Measurements from ENCODE around the gene CLNK.

CLNK gene

DNA sequence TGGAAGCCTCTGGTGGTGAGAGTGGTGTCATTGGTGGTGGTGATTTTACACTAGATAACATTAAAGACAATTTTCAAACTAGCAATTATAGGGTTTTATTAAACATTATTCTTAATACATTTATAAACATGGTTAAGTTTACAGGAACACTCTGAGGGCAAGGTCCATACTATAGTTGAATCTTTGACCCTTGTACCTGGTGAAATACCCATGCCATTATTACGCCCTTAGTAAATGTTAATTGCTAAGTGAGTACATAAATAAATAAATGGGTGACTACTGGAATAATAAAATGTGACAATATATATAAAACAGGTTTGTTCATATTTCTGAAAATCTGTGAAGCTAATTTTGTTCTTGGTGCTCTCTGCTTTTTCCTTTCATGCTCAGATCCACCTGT, 13.6 kb upstream of the CLNK start:
- no peak for DNase-seq

DNA sequence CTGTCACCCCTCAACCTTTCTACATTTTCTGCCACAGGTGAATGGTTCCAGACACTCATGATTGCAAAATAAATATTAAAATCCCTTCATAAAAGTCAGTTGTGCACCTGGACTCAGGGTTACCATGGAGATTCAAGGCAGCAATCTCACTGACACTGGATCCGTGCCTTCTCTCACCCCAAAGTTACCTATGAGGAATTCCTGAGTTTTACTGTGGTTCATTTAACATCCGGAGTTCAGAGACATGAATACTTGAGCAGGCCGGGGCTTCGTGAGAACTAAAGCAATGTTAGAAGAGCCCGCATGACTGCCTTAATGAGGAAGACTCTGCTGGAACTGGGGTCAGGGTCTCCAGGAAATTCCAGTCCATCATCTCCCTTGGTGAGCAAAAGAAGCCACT, 12.5 kb upstream of the CLNK start:
- DNase-seq = peak; percentile 56

DNA sequence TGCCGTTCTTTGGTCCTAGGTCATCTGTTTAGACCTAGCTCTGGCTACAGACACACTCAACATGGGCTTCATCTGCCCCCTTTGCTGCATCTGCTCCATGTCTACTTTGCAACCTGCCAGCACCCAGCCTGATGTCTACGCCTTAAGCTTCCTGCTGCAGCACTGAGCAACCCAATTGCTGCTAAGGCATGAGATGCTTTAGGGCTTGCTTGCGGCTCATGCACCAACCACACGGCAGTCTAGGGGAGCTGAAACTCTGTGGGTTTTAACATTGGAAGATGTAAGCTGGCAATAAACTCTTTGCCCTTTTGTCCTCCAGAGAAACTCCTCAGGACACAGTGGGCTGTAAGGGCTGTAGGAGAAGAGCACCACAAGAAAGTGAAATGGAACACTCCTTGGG, 11.7 kb upstream of the CLNK start:
- DNase-seq = no peak

DNA sequence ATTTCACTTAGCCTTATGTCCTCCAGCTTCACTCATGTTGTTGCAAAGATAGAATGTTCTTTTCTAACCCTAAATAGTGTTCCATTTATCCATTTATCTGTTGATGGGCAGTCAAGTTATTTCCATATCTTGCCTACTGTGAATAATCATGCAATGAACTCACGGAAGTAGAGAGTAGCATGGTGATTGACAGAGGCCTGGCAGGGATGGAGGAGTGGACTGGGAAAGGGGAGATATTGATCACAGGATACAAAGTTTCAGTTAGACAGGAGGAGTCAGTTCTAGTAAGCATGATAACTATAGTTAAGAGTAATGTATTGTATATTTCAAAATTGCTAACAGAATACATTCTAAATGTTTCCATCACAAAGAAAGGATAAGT, 10.3 kb upstream of the CLNK start:
- DNase-seq = no peak

DNA sequence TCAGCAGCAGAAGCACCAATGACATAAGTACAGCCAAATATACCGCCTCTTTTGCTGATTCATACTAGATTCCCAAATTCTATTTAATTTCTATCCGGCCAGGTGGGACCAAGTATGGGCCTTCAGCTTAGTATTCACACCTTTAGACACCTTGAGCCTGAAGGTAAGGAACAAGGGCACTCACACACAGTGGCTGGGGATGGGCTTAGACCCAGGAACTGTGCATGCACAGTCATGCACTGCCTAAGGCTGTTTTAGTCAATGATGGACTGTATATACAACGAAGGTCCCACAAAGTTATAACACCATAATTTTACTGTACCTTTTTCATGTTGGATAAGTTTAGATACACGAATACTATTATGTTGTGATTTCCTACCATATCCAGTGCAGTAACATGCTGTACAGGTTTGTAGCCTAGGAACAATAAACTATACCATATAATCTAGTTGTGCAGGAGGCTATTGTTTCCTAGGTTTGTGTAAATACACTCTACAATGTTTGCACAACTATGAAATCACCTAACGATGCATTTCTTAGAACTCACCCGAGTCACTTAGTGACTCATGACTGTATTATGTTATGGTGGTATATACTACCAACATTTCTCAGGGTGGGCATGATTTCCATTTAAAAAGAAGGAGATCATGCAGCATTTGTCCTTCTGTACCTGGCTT, 9.7 kb upstream of the CLNK start:
- peak; percentile 1 for DNase-seq

DNA sequence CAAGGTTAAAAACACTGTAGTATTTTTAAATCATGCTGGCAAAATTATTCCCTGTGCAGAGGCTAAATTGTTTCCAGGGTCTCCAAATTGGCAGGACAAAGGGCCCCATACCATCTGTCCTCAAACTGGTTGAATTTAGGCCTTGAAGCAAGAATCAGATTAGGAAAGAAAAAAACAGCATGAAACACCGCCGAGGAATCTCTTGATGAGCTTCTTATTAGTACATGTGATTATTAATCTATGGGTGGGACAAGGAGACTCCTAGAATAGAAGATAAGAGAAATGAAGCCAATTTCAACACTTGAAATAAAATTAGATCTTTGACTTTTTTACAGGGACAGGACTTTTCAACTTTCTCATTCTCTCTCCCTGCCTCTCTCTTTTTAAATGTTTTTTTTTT, 7.1 kb upstream of the CLNK start:
- no peak for DNase-seq

DNA sequence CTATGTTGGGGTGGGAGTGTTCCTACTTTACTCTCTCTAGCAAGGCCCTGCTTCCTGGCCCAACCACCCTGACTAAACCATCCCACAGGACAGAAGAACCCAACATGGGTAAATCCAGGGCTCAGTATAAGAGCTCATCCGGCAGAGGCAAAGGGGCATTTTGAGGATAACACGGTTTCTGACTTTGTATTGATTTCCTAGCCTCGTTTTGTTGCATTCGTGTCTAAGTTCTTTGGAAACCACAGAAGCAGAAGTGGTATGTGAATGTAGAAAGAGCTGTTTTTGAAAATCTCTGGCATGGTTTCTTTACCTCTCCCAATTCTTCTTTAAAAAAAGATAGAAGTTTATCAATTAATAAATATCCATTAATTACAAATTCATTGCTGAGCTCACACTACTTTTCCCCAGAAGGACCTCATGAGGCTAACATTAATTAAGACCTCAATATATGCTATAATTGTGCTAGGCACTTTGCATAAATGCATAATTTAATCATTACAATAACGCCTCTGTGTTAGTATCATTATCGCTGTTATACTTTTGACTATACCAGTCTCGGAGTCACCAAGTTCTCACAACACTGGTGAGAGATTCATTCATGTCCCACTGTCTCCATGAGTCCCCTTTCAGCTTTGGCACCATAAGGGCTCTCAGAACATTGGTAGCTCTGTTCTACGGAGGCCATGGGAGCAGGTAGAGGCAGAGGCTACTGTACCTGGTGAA, 5.8 kb upstream of the CLNK start:
- no peak for DNase-seq

DNA sequence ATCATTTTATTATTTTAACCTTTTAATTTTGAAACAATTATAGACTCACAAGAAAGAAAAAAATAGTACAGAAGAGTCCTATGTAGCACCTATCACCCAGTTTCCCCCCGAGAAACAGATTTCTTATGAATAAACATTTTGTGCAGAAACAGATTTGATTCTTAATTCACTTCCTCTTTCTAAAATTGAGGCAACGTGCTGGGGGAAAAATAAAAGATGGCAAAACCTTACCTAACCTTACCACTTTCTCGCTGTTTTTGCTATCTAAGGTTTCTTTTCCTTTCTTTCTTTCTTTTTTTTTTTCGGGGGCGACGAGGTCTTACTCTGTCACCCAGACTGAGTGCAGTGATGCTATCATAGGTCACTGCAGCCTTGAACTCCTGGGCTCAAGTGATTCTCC, 4.3 kb upstream of the CLNK start:
- no peak for DNase-seq

DNA sequence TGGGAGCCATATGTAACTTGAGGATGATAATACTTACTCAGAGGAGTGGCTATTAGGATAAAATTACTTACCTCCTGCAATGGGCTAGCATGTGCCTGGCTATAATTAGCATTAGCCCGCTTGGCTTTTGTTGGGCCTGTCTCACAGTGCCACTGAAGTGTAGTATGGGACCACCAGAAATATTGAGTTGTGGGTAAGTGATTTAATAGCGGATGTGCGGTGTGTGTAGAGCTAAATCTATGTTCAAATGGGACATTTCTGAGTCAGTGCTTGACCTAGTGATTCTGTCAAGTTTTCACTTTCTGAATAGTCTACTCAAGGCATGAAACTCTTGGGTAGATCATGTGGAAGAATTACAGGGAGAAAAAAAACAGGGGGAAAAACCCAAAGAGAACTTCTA, 3.5 kb upstream of the CLNK start:
- no peak for DNase-seq

DNA sequence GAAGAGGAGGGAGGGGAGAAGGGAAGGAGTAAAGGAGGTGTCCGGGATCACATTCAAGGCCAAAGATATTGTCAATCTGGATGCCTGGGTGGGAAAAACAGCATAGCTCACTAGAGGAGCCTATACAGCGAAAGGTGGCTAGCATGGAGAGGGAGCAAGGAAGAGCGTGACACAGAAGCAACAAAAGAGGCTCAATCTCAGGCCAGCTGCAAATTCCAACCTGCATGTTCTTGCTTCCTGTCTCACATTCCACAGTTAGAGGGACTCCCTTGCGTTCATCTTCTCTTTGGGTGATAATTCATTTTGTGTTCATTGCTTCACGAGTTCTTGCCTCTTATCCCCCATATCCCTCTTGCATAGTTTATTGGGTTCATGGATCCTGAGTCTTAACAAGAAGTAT, 3.0 kb upstream of the CLNK start:
- no peak for DNase-seq

DNA sequence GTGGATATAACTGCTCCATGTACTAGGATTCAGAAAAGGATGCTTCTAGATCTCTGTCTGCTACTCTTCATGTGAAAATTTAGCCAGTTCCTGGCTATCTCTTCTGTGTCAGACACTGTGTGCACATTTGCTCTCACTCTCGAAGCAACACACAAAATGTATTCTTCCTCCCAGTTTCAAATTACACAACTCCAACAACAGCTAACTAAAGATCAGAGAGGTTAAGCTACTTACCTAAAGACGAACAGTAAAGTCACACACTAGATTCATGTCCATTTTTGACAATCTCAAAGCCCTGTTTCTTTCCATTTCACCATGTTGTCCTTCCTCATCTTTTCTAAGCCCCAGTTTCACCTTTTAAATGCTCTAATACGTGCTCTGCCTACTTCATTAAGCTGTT, 2.2 kb downstream of the CLNK start:
- no peak for DNase-seq

DNA sequence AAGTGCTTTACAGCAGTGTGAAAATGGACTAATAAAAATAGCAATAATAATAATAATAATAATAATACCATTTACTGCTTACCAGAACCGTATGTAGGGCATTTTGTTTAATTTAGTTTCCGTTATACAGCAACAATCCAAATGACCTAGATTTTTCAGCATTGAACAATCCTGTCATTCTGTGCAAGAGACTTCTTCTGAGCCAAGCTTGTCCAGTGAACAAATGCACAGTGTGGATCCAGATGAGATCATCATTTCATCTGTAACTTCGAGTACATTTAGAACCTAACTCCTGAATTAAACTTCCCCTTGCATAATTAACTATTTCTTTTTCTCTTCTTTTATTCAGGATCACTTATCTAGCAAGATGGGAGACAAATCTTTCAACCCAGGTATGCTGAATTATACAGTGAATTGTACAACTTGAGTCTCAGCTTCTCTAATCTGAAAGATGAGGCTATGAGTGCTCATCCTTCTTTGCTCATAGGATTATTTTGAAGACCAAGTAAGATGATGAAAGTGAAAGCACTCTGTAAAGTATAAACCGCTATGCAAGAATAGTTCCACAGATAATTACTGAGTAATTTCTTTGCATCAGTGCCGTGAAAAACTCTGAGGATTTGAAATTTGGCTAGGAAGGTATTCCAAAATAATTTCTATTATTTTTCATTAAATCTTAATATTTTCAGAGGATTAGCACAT, 6.6 kb downstream of the CLNK start:
- DNase-seq = no peak

DNA sequence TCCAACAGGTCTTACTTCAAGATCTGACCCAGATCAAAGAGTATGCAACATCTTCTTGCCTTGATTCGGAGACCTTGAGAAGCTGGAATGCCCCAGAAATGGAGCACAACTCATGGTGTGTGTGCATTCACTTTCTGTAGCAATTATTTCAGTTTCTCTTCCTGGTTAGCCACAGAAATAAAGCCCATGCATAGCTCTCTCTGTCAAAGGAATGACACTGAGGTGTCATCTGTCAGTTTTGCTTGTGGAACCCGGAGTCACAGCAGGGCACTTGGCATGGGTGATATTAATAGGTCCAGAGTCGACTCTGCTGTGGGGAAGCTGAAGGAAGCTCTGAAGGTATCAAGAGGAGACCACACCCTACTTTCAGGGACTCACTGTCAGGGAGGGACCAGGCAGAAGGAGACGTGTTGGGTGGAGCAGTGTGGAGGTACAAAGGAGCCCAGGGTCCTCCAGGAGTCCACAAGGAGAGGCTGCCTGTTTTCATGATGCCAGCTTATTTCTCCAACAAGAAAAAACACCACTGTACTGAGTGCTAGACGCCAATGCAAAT, 10.7 kb downstream of the CLNK start:
- DNase-seq = no peak

DNA sequence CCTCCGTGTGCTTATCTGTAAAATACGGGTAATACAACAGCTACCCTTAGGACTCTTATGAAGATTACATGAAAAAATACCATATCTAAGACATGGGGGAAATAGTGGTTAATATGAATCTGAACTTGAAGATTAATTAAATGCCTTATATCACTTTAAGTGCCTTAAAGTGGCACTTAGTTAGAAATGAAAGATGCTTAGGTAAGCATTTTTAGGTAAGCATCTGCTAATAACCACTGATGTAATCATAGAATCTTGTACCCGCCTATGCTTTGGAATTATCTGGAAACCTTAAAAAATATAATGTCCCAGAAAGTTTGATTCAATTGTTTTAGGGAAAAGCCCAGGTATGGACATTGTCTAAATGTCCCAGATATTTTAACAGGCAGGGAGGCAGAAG, 12.2 kb downstream of the CLNK start:
- no peak for DNase-seq

DNA sequence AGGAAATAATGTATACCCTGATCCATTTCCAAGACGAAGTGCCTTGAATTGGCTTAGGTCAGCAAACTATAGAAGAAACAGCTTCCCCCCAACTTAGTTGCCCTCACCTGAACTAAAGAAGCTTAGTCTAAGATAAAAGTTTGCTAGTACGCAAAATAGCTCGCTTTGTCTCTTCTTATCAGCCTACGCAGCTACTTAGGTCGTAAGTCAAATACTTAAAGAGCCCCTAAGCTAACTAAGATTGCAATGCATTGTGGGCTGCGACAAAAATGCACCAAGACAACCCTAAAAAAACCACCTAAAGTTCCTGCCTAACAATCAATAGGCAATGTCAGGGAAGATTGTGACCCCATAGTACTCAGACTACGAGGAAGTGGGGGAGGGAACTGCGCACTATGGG, 12.8 kb downstream of the CLNK start:
- no peak for DNase-seq

DNA sequence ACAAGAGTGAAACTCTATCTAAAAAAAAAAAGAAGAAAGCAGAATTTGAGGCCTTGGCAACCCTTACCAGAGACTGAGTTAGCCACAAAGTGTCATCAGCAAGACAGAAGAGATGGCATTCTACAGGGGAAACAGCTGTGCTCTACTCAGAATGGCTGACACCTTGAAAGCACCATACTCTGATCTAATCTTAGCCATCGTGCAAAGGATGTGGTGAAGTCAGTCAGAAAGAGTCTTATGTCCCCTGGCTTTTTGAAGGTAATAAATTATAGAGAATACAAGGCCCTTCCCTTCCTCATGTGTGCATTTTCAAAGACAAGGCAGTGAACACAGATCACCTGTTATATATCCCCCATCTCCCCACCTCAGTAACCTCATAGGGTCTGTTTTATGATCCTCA, 13.2 kb downstream of the CLNK start:
- DNase-seq = no peak

DNA sequence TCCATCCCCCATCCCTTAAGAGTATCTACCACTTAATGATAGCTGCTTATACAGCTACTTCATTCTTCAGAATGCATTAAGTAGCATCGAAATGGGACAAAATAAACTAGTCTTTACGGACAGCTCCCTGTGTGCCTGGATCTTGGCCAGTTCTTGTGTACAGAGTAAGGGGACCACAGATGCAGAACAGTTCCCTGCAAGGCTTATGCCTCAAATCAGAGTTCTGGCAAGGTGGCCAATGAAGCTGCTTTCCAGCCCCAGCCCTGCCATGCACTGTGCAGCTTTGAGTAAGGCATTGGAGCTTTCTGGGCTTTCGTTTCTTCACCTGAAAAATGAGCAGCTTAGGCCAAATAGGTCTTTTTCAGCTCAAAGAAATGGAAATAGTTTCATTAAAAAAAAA, 14.2 kb downstream of the CLNK start:
- no peak for DNase-seq

DNA sequence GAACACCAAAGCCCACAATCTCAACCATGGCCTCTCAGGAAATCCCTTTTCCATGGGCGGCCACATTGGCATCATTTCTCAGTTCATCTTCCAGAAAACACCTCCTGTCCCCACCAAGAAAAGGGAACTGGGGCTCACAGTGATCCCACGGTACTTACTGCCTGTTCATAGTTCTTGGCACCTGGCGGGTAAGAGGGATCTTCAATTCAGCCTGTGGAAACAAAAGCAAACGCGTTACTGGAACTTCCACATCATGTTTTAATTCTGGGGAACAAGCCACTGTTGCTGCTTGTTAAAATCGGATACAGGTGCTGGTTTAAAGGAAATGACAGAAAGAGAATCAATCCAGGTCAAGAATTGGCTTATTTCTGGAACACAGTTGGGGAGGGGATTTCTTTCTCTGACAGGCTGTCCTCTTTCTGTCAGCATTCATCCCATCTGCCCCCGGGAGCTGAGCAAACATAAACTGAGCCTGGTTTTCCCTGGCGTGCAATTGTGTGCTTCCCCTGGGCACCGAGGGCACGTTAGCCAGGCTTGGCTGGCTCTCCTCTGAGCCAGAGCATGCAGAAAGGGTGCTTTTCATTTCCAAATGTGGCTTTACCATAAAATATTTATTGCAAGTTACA, 16.8 kb downstream of the CLNK start:
- DNase-seq = no peak

DNA sequence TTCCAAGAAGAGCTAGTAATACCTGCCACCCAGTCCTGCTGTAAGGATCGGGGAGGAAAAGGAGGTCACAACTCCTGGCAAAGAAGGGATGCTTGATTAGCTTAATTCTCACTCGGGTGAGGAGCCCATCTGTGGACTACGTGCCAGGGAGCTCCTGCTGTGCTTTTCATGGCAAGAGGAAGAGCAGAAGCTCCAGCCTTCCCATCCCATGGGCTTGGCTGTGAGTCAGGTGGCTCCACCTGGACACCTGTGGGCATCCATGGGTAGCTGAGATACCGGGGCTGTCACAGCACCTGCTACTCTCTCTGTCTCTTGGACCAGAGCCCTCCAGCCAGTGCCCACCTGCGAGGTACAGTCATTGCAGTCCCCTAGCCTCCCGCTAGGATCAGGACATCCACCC, 18.0 kb downstream of the CLNK start:
- no peak for DNase-seq

DNA sequence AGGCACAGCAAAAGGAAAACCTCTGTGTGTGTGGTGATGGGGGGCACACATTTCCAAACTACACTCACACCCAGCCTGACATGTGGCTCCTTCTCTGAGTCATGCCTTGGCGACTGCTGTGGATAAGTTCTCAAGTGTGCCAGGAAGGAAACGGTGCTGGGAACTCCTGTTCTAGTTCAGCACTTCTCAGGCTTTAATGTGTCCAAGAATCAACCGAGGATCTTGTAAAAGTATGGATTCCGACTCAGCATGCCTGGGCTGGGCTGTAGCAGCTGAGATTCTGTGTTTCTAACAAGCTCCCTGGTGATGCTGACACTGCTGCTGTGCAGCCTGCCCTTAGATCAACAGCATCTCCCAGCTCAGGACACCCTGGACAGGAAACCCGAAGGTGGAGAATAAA, 20.2 kb downstream of the CLNK start:
- no peak for DNase-seq

DNA sequence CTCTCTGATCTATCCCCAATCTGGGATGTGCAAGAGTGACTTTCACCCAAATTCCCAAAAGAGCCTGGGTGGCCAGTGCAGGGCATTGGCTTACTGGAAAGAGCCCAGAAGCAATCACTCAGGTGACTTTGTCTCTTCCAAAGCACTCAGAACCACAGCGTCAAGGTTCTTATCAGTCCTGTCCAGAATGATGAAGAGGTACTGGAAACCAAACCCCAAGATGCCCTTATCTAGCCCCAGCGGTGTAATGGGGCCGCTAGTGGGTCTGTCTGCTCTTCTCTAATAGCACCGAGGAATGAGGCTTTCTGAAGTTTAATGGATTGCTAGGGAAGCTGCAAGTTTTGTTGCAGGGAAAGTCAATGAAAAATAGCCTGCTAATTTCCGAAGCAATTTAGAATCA, 21.6 kb downstream of the CLNK start:
- DNase-seq = no peak

DNA sequence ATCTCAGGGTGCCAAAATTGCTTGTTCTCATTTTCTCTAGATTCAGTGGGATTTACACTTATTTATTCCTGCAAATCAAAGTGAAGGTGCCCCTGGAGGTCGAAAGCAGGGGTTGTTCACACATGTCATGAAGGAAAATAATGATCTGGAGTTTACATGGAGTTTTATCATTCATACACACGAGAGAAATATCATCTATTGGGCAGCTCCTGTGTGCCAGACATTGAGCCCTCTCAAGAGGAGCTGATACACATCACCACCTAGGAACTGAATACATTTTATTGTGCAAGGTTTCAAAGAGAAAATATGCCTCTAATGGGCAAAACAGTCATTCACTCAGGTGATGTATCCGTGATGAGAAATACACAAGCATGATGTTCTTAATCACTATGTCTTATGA, 23.5 kb downstream of the CLNK start:
- DNase-seq = no peak

DNA sequence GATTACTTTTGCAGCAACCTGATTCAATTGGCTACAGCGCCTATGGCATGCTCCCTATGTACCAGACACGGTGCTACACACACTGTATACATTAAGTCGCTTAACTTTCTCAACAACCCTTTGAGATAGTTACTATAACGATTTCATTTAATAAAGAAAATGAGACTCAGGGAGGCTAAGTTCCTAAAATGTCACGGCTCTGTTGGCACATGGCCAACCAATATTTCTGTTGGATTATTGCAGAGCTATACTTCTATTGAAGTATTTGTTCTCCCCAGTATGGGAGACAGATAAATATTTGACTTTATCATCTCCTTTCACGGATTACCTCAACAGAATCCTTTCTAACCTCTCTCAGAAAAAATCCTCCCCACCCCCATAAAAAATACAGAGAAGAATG, 25.3 kb downstream of the CLNK start:
- DNase-seq = no peak

DNA sequence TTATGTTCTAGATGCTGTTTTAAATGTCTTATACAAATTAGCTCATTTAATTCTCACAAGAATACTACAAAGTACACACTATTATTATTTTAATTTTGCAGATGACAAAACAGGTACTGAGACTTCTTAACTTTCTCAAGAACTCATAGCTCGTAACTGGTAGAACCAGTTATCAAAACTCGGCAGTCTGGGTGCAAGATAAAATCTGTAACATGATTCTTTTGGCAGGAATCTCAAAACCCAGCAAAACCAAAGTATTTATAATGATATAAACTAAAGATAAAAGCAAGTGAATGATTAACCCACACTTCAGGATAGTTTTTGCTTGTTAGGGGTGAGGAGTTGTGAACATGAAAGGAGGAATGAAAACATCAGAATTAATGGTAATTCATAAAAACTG, 27.6 kb downstream of the CLNK start:
- no peak for DNase-seq

Data from NCI-H1105 treated with DMSO at 0.1 percent for 48 hours (cell line).